ENCODE measurements around the gene CDKN2B. TPM values are rescaled to one million over a fixed set of nuclear protein-coding genes. Genes with fewer than 3 reads are reported as not detected.

Gene CDKN2B
- total RNA-seq, 4 donors from 2014 or later = 36.8 to 430 (median 265) TPM

GRCh38 chr9:21993893-21994555 is 15.1 kb downstream of the CDKN2B start, which contains the start of gene CDKN2A:
CDKN2A (minus strand) TSS chr9:21994392.
- TF ChIP-seq POLR2A (IDR thresholded peaks at IDR 0.05) (no peak), EP300 (IDR thresholded peaks at IDR 0.05; ENCODE audit: low read depth) (no peak)
- peak; percentile 55 for DNase-seq
- Histone ChIP-seq H3K4me3 (peak within 1 kb of the TSS; percentile 65 to 87 (median 77)), H3K27ac (peak within 1 kb of the TSS; percentile 84 to 89 (median 86)), H3K4me1 (peaks cover 0 to 22% (median 12%) of the 10 kb centered on the region in 4 donors), H3K9me3 (no peaks in the 10 kb centered on the region), H3K27me3 (peaks cover 55% of the 10 kb centered on the region), H3K36me3 (no peaks in the 10 kb centered on the region)
- WGBS, 2 donors (ENCODE audit: low coverage in 1 of 2) = 17% methylated on average over 35 of the region's 53 CpGs; no CpG with 5 or more reads in 1 of the 2 donors
- intact Hi-C loops (cut with DNase I; ENCODE audit: low total_unique reads) (no loop called here), in situ Hi-C loops (cut with MboI; ENCODE audit: low pct_ligation_motif_present in 1 of 4, low pct_unique_long_range_greater_than_20kb in 1 of 4, low sequenced_read_pairs in 3 of 4) (loop anchor here in 2 of 4 donors (25.0 kb wide), 1 partner anchor 243 kb away; no protein-coding TSS in a partner anchor)

- H3K9me3 ChIP-seq = no peaks in the 10 kb centered on the region
- H3K36me3 ChIP-seq = no peaks in the 10 kb centered on the region
- no peak for DNase-seq
- peaks cover 0 to 22% (median 12%) of the 10 kb centered on the region in 4 donors for H3K4me1 ChIP-seq
- 81 to 86% methylated on average over 4 of the region's 4 CpGs for WGBS, 2 donors (ENCODE audit: low coverage in 1 of 2)
- H3K27ac ChIP-seq = no peak overlapping the region
- intact Hi-C loops (cut with DNase I; ENCODE audit: low total_unique reads) = no loop called here
- no peak for TF ChIP-seq EP300 (IDR thresholded peaks at IDR 0.05; ENCODE audit: low read depth)
- H3K4me3 ChIP-seq = peak overlapping the region in 1 of 4 donors; percentile 3
- in situ Hi-C loops (cut with MboI; ENCODE audit: low pct_ligation_motif_present in 1 of 4, low pct_unique_long_range_greater_than_20kb in 1 of 4, low sequenced_read_pairs in 3 of 4) = loop anchor here in 2 of 4 donors (25.0 kb wide), 1 partner anchor 244 kb away; no protein-coding TSS in a partner anchor
- H3K27me3 ChIP-seq = peaks cover 65% of the 10 kb centered on the region
Measured at GRCh38 chr9:21993007-21993406, 16.1 kb downstream of the CDKN2B start.

GRCh38 chr9:21991072-21991959 is 17.8 kb downstream of the CDKN2B start:
- intact Hi-C loops (cut with DNase I; ENCODE audit: low total_unique reads) = no loop called here
- Histone ChIP-seq H3K27me3 (peaks cover 77% of the 10 kb centered on the region), H3K4me1 (peaks cover 0 to 22% (median 12%) of the 10 kb centered on the region in 4 donors), H3K36me3 (no peaks in the 10 kb centered on the region), H3K9me3 (no peaks in the 10 kb centered on the region), H3K4me3 (no peak overlapping the region), H3K27ac (no peak overlapping the region)
- no peak for DNase-seq
- WGBS, 2 donors (ENCODE audit: low coverage in 1 of 2) = 80 to 83% methylated on average over 5 of the region's 5 CpGs
- TF ChIP-seq CTCF (IDR thresholded peaks at IDR 0.05) (no peak), POLR2A (IDR thresholded peaks at IDR 0.05) (no peak), POLR2AphosphoS5 (IDR thresholded peaks at IDR 0.05) (no peak)
- in situ Hi-C loops (cut with MboI; ENCODE audit: low pct_ligation_motif_present in 1 of 4, low pct_unique_long_range_greater_than_20kb in 1 of 4, low sequenced_read_pairs in 3 of 4) = loop anchor here in 2 of 4 donors (25.0 kb wide), 1 partner anchor 246 kb away; no protein-coding TSS in a partner anchor

- no peak overlapping the region for H3K27ac ChIP-seq
- in situ Hi-C loops (cut with MboI; ENCODE audit: low pct_ligation_motif_present in 1 of 4, low pct_unique_long_range_greater_than_20kb in 1 of 4, low sequenced_read_pairs in 3 of 4) (loop anchor here in 2 of 4 donors (25.0 kb wide), 1 partner anchor 248 kb away; no protein-coding TSS in a partner anchor), intact Hi-C loops (cut with DNase I; ENCODE audit: low total_unique reads) (no loop called here)
- H3K27me3 ChIP-seq = peaks cover 93% of the 10 kb centered on the region
- WGBS, 2 donors (ENCODE audit: low coverage in 1 of 2) = 33 to 52% methylated on average over 8 to 35 of the region's 35 CpGs
- H3K36me3 ChIP-seq = no peaks in the 10 kb centered on the region
- DNase-seq = no peak
- H3K4me3 ChIP-seq = no peak overlapping the region
- H3K9me3 ChIP-seq = no peaks in the 10 kb centered on the region
- TF ChIP-seq CTCF (IDR thresholded peaks at IDR 0.05) (no peak), EP300 (IDR thresholded peaks at IDR 0.05; ENCODE audit: low read depth) (no peak), POLR2A (IDR thresholded peaks at IDR 0.05) (no peak), POLR2AphosphoS5 (IDR thresholded peaks at IDR 0.05) (no peak)
- peaks cover 0 to 14% (median 4%) of the 10 kb centered on the region in 4 donors for H3K4me1 ChIP-seq
Measured at GRCh38 chr9:21989440-21990189, 19.5 kb downstream of the CDKN2B start.

All from transverse colon (tissue), 4 donors.